GM19043 (cell line): ENCODE measurements around the gene DLX5.

ENCODE experiments used
- ATAC-seq: cut with Tn5 transposase; IDR thresholded peaks from one replicate; pipeline ENCODE4 v1.9.1; 2021; ENCODE audit warnings: low read depth; ENCODE audit not compliant: unreplicated experiment

DLX5 gene

DNA sequence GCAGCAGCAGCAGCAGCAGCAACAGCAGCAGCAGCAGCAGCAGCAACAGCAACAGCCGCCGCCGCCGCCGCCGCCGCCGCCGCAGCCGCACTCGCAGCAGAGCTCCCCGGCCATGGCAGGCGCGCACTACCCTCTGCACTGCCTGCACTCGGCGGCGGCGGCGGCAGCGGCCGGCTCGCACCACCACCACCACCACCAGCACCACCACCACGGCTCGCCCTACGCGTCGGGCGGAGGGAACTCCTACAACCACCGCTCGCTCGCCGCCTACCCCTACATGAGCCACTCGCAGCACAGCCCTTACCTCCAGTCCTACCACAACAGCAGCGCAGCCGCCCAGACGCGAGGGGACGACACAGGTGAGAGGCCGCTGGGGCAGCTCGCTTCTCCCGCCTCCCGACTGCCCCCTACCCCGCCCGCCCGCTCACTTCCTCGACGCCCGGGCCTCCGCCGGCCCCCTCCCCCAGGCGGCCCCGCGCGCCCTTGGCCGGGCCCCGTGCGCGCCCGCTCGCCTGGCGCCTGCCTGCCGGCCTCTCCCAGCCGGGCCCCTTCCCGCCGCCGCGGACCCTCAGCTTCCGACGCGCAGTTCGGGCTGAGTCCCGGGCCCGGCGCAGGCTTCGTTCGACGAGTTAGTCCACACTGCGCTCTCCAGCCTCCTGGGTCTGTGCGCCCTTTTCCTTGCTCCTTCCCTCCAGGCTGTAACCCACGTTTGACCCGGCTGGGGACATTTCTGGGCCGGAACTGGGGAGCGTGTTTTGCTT is 18.4 kb downstream of the DLX5 start:
- peak; percentile 61 for ATAC-seq

DNA sequence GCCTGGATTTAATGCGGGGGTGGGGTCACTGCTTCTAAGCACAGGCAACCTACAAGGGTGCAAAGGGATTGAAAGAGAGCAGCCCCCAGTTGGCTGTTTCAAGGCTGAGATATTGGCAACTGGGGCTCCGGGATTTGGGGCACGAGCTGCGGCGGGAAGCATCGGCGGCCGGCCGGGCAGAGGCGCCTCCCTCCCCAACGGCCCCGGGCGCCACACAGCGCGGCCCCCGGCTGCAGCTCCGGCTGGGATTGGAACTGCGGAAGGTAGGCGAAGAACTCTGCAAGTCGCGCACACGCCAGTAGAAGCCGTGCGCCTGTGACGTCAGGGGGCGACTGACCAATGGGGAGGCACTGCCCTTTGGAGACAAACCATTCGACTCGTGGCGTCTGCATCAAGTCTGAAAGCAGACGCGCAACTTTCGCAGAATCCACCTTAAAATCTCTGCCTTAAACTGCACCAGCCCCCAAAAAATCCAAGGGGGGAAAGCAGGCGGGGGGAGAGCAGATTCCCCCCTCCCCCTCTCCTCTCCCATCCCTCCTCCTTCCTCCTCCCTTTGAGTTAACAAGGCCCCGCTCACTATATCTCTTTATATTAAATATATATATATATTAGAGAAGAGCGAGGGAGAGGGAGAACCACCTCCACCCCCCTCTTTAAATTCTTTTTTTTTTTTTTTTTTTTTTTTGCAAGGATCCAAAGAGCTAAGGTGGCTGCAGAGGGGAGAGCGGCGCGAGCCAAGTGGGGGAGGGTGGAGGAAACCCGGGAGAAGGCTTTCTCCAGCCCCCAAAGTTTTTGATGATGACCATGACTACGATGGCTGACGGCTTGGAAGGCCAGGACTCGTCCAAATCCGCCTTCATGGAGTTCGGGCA is 19.2 kb downstream of the DLX5 start, which contains the start of gene DLX6:
Gene DLX6 (plus strand): TSS at position 371 of the 872 bp plus-strand sequence. CDS start 425 bp downstream, at position 796.
- no peak for ATAC-seq

DNA sequence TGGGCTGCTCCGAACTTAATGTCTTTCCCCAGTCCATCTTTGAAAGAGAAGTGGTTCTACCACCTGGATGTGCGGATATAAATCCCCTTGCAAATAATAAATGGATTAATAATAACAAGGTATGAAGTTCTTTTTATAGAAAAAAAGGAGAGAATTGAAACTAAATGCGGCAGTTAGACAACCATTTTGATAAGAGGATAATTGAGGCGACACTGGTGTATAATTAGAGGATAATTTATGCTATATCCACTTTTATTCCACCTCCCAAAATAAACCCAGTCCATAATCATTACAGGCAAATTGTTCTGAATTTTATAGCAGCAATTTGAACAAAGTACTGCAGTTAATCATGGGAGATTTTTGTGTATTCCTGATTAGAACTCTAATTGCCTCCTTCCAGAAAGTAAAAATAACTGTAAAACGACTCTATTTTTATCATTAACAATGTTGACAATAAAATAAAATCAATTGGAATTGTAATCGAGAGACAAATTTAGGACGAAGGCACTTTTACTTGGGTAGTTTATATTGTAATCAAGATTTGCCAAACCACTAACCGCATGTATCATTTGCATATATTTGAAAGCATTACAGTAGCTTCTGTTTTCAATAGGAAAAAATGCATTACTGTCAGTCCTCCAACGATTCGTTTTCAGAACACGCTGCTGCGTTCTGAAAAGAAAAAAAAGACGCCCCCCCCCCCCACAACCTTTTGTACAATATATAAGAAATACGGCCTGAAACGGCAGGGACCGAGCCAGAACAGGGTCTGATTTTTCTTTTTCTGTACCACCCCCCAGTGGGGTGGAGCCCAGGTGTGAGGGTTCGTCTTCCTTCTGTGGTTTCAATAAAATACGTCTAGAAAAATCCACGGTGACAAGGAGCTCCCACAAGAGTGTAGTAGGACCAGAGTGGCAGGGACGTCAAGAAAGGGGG is 20.1 kb downstream of the DLX5 start:
- no peak for ATAC-seq

DNA sequence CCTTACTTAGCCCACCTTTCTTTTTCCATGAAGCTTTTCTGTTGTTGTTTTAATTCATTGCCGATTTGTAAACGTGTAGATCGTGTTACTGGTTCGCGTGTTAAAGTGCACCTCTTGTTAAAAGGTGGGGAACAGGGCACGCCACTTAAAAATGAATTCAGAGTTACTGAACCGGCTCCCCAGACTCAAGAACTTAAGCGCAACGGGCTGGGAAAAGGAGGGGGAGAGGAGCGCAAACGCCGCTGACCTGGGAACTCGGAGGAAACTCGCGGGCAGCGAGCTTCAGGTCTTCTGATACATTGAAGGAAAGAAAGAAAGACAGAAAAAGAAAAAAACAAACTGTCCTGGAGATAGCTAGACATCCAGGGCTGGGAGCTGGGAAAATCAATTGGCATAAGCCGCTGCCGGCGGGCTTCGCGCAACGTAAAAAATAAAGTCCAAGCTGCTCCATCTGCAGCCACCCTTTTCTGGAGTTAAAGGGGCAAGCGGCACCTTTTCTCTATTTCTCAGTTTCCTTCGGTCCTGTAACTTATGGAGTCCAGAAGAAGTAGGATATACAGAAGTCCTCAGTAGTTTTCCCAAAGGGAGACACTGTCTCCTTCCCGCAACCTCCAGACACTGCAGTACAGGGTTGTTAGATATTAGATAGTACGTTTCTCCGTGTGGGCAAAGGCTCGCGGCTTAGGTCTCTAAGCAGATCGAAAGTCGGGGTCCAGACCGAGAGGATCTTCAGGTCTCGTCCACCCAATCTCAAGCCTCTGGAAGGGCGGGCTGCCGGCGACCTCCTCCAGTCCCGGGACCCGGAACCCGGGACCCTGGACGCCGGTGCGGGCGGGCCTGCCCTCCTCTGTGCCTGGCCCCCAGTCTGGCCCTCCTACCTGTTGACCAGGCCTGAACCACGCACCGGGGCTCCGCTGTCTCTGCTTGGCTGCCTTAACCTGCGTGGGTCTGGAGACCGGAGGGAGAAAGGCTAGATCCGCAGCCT is 21.1 kb downstream of the DLX5 start:
- ATAC-seq, result no peak

DNA sequence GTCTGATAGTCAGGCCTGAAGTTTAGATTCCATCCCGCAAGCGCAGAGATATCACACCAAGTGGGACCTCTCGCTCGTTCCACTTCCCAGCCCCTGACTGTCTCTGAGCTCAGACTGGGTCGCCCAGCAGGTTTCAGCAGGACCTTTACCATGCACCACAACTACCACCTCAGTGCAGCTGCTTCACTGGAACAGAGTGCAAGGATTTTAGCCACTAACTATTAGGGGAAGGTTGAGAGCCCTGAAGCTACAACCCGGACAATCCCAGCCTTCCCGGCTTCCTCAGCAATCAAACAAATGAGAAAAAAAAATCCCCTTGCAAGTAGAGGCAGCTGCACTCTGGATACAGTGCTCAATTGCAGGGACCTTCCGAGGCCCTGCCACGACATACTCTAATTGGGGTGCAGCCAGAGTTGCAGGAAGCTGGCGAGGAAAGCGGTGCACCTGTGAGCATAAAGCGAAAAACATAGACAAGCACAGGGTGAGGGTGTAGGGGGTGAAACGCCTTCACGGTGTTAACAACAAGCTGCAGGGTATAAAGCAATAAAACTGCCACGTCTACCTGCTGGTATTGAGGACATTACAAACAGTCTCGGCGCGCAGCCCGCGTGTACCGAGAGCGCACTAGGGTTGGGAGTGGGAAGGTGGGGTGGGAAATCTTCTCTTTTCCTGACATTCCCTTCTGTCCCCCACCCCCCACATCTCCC is 21.9 kb downstream of the DLX5 start:
- ATAC-seq, result no peak

DNA sequence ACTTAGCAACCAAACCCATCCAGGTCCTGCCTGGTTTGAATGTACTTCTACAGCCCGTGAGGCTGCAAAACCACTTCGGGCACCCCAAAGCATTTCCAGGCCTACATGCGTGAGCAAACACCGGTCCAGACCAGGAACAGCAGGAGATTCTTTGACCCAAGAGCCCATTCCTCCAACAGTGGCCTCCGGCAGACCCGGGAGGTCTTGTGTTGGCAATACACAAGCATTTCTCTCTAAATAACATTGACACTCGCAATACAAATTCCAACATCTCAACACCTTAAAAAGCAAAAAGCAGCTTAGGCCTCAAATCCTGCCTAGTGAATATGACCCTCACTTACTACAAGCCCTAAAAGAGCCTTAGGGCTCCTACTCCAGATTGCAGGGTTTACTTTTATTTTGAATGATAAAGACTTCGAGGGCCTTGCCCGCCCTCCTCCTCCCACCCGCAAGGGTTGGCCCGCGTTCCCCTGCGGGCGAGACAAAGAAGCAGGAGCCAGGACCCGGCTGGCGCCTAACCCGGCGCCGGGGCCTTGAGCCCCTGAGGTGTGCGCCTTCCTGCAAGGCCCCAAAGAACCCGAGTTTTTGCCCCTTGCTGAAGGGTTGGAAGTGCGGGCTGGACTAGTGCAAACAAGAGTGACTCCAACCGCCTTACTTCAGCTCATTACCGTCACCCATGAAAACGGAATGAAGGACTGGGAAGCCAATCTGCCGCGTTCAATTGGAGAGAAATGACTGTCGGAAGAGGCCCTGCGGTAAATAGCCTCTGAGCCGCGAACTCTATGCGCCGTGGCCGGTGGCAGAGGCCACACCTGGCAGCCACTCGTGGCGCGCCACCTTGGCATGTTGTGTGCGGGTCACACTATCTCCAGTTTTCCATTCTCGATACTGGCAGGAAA is 22.7 kb downstream of the DLX5 start:
- ATAC-seq, result no peak

DNA sequence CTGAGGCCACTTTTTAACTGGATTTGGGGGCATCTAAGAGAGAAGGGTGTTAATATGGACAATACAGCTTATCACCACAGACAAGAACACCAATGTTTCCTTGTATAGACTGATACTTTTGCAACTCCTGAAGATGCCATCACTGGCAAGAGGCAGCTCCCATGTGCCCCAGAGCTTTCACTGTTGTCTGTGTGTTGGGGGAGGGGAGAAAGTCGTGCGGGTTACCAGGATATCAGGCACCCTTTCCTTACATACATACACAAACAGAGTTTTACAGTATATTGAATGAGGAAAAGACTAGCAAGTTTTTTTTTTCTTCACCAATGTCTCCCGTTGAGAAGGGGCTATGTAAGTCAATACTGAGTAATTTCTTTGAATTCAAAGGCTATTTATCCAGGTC is 23.4 kb downstream of the DLX5 start:
- ATAC-seq, result no peak

DNA sequence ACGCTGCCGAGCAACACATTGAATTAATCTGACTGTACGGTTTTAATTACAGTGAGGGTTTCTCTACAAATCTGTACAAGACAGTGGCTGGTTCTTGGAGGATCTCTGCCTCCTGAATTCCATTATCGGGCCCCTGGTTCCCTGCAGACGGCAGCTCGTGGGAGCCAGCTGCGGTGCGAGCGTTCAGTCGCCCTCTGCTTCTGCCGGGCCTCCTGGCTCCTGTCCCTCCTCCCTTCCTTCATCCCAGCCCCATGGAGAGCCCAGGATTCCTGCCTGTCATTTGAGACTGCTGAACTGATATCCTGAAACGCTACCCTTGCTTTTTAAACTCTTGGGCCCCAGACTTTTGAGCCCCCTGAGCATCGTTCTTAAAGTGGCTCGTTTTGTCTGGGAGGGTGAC is 25.9 kb downstream of the DLX5 start:
- ATAC-seq, result no peak

DNA sequence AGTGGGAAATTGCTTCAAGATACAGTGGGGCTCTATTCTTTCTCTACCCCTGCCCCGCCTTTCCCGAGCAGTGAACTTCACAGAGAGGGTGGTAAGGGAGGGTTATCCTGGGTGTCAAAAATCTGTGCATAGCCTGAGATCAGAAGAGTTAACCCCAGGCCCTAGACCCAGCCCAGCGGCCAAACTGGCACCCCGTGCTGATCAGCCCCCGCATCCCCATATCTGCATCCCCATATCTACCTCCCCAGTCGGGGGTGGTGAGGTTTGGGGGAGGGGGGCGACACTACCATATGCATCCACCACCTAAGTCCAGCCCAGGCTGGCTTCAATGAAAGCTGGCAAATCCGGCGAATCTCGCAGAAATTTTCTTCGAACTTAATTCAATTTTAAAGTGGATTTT is 26.3 kb downstream of the DLX5 start:
- no peak for ATAC-seq

DNA sequence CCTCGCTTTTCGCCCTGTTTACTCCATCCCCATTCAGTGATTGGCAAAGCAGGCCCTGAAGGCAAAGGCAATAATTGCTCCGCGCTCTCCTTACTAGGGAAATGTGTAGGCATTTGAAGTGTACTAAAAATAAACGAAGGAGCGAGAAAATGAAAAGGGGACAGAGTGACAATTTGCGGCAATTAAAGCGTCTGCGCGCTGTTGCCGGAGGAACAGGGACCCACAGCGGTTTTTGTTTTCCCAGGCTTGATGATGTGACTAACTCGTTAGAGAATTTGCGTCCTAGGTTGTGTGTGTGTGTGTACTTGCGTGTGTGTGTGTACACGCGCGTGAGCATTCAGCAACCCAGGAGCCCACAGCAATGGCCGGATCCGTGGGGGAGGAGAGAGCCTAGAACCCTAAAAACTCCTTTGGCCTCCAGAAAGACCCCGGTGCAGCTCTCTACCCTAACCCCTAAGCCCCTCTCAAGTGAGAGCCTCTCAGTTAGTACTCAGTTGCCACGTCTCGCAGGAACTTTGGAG is 27.1 kb downstream of the DLX5 start:
- no peak for ATAC-seq

DNA sequence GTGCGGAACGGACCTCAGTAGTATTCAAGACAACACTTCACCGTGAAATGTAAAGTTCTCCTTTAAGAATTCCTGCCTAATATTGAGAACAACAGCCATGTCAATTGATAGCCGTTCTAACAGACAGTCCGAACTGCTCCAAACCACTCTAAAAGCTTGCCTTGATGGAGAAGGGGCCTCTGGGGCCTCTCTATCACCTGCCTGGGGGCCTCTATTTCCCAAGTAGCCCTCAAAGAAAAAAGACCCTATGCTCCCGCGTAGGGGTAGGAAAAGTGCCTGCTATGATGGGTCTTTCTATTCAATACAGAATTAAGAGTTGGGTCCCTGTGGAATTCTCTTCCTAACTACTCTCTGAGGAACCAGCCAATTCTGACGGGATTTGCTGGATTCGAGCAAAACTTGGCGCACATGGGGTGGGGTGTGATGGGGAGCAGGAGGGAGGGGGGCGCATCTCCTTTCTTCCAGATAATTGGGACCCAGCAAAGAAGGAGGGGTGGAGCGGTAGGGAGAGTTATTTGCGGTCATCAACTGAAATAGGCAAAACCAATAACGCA is 27.6 kb downstream of the DLX5 start:
- ATAC-seq, result no peak

DNA sequence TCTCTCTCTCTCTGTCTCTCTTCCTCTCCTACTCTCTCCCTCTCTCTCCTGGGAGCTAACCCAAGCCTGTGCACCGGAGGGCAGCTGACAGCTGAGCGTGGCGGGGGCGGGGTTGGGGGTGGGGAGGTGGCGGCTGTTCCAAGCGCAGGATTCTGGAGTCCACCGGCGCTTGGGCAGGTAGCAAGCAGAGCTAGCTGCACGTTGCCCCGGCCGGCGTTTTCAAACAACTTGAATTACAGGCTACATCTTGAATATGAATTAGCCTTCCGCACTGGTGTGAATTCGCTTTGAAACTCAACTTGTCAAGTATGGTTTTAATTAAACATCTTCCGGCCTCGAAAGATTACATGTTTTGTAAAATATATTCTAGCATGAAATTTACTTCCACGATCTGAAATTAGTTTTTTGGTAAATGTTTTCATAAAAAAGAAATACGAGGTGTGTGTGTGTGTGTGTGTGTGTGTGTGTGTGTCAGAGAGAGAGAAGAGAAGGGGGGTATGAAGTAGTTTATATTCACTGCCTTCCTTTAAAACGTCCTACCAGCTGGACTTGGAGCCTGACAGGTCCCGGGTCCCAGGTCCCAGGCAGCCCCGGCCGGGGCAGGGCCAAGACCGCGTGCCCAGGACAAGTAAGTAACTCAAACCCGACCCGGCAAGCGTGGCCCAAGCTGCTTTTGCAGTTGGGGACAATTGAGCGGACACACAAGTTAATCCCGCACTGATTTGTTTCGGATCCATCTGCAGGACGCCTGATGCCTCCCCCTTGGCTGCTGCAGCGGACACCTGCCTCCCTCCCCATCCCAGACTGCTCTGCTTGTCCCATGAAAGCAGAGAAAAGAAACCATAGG is 28.3 kb downstream of the DLX5 start:
- ATAC-seq, result no peak

DNA sequence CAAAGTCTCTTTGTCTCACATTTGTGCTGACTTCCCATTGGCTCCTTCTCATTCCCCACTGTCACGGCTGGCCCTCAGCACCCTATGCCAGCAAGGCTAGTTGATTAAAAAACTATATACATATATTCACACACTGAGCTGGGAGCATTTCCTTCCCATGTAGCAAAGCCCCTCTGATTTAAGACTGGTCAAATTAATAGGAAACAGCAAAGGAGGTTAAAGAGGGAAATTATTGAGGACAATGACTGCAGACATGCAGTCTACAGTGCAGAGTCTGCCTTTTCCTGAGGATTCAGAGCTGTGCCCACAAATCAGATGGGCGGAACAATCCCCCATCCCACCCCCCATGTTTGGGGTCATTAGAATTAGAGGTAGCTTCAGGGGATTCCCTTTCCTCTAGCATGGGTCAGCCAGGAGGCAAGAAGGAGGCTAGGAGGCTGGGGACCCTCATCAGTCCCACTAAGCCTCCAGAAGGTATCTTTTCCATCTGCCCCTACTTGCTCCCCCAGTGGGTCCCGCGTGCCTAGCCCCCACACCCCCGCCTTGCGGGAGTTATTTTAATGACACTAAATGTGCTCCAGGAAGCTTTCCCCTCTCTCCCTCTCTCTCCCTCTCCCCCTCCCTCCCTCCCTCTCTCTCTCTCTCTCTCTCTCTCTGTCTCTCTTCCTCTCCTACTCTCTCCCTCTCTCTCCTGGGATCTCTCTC is 29.1 kb downstream of the DLX5 start:
- ATAC-seq, result no peak

DNA sequence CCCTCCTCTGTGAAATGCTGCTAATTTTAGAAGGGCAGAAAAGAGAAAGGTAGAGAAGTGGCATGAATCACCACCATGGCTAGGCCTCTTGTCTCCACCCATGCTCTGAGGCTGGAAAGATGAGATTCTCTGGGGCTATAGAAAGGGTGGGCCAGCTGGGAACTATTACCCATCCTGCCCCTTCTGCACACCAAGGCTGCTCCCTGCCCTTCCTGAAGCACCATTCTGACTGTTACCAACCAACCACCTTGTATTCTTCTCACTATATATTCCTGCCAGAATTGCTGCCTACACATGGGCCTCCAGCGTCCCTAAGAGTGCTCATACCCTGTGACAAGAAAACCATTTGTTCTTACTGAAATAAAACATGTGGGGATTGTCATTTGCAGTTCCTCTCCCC is 30.7 kb downstream of the DLX5 start:
- no peak for ATAC-seq

DNA sequence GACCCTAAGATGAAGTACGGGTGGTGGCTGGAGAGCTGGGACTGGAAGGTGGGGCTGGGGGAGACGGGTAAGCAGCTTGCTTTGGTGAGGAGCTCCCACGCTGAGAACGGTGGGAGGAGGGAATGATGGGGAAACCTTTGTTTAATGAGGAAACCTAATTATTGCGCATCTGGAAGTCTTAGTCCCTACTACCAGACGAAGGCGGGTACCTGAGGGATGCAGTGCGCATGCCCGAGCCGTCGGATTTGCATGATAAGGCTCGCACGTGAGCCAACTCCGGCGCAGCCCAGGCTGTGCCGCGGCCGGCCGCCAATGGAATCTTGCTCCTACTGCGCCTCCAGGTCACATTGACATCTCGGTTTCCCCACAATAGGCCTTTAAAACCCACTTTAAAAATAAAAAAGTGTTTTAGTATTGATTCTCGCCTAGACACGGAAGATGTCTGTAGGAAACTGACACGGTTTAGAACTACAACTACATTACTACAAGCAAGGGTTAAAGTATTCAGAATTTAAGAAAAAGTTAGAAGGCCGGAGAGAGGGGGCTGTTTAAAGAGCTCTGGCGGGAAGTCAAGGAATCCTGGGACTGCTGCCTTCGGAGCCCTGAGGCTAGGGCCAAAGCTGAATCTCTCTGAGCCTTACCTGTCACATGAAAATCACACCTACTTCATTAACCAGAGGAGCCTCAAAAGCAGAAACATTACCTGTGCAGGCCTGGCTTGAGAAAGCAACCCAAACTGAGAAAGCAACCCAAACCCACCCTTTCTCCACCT is 31.4 kb downstream of the DLX5 start:
- ATAC-seq, result no peak
